H9 (cell line): ENCODE results near the gene ANGPTL1. TPM values are rescaled to one million over a fixed set of nuclear protein-coding genes. Genes with fewer than 3 reads are reported as not detected.

Experiments used
- DNase-seq: peaks from one replicate; pipeline ENCODE4 v3.0.0-alpha.2; 2017
- H2AFZ ChIP-seq: one replicate; pipeline ENCODE4 v1.6.1; 2013; ENCODE audit warnings: mild to moderate bottlenecking, low read length, control low read depth, moderate library complexity
- H2AK5ac ChIP-seq: 2 replicates; pipeline ENCODE4 v1.6.1; 2013; ENCODE audit warnings: low read length, control low read depth, mixed read lengths; ENCODE audit not compliant: insufficient read length
- H2BK120ac ChIP-seq: one replicate; pipeline ENCODE4 v1.6.1; 2013; ENCODE audit warnings: low read depth, mild to moderate bottlenecking, low read length, control low read depth, inconsistent platforms; ENCODE audit not compliant: poor library complexity, severe bottlenecking
- H2BK12ac ChIP-seq: 2 replicates; pipeline ENCODE4 v1.6.1; 2013; ENCODE audit warnings: low read length, control low read depth, mixed read lengths, low read depth; ENCODE audit not compliant: insufficient read length
- H2BK15ac ChIP-seq: 2 replicates; pipeline ENCODE4 v1.6.1; 2013; ENCODE audit warnings: low read depth, low read length, control low read depth
- H2BK20ac ChIP-seq: one replicate; pipeline ENCODE4 v1.6.1; 2013; ENCODE audit warnings: low read depth, mild to moderate bottlenecking, low read length, control low read depth, inconsistent platforms; ENCODE audit not compliant: poor library complexity, severe bottlenecking
- H2BK5ac ChIP-seq: 2 replicates; pipeline ENCODE4 v1.6.1; 2013; ENCODE audit warnings: low read length, control low read depth, mixed read lengths; ENCODE audit not compliant: insufficient read length
- H3K14ac ChIP-seq: 2 replicates; pipeline ENCODE4 v1.6.1; 2013; ENCODE audit warnings: low read length, control low read depth; ENCODE audit not compliant: insufficient read depth
- H3K18ac ChIP-seq: 2 replicates; pipeline ENCODE4 v1.6.1; 2013; ENCODE audit warnings: low read depth, mild to moderate bottlenecking, mixed read lengths, low read length, control low read depth; ENCODE audit not compliant: insufficient read length
- H3K23ac ChIP-seq: 2 replicates; pipeline ENCODE4 v1.6.1; 2013; ENCODE audit warnings: low read length, control low read depth, mixed read lengths, low read depth; ENCODE audit not compliant: insufficient read length
- H3K23me2 ChIP-seq: 2 replicates; pipeline ENCODE4 v1.6.1; 2013; ENCODE audit warnings: low read depth, mild to moderate bottlenecking, mixed read lengths, low read length, control low read depth; ENCODE audit not compliant: insufficient read length, poor library complexity, severe bottlenecking
- H3K27ac ChIP-seq: 2 replicates; pipeline ENCODE4 v1.5.1; 2013; ENCODE audit warnings: low read length, control low read depth, mixed read lengths, low read depth; ENCODE audit not compliant: insufficient read length
- H3K27me3 ChIP-seq: 2 replicates; pipeline ENCODE4 v1.6.1; 2013; ENCODE audit warnings: low read length, control low read depth, inconsistent platforms; ENCODE audit not compliant: insufficient read depth
- H3K4ac ChIP-seq: 2 replicates; pipeline ENCODE4 v1.6.1; 2013; ENCODE audit warnings: low read depth, mild to moderate bottlenecking, control low read depth, inconsistent platforms, low read length, moderate library complexity
- H3K4me1 ChIP-seq: 2 replicates; pipeline ENCODE4 v1.6.1; 2013; ENCODE audit warnings: low read length, control low read depth, inconsistent platforms; ENCODE audit not compliant: insufficient read depth
- H3K4me2 ChIP-seq: 2 replicates; pipeline ENCODE4 v1.6.1; 2013; ENCODE audit warnings: low read length, control low read depth, mixed read lengths; ENCODE audit not compliant: insufficient read length, insufficient read depth
- H3K56ac ChIP-seq: 2 replicates; pipeline ENCODE4 v1.6.1; 2013; ENCODE audit warnings: low read depth, mild to moderate bottlenecking, mixed read lengths, low read length, control low read depth; ENCODE audit not compliant: insufficient read length
- H3K79me1 ChIP-seq: 2 replicates; pipeline ENCODE4 v1.6.1; 2013; ENCODE audit warnings: low read depth, mild to moderate bottlenecking, moderate library complexity, low read length, control low read depth, inconsistent platforms; ENCODE audit not compliant: insufficient read depth, poor library complexity, severe bottlenecking
- H3K79me2 ChIP-seq: 2 replicates; pipeline ENCODE4 v1.6.1; 2013; ENCODE audit warnings: low read length, control low read depth, inconsistent platforms; ENCODE audit not compliant: insufficient read depth
- H3K9ac ChIP-seq: 2 replicates; pipeline ENCODE4 v1.6.1; 2013; ENCODE audit warnings: low read length, control low read depth, mixed read lengths; ENCODE audit not compliant: insufficient read length; ENCODE audit errors: extremely low read depth
- H3K9me3 ChIP-seq: one replicate; pipeline ENCODE4 v1.6.1; 2013; ENCODE audit warnings: low read depth, low read length, inconsistent platforms; ENCODE audit not compliant: control insufficient read depth
- H3T11ph ChIP-seq: one replicate; pipeline ENCODE4 v1.6.1; 2013; ENCODE audit warnings: mild to moderate bottlenecking, low read length, control low read depth, inconsistent platforms
- H4K20me1 ChIP-seq: one replicate; pipeline ENCODE4 v1.6.1; 2013; ENCODE audit not compliant: control insufficient read depth, insufficient read length, insufficient read depth
- H4K5ac ChIP-seq: 2 replicates; pipeline ENCODE4 v1.6.1; 2013; ENCODE audit warnings: low read depth, mild to moderate bottlenecking, mixed read lengths, low read length, control low read depth; ENCODE audit not compliant: insufficient read length
- H4K8ac ChIP-seq: replicated peaks from 2 replicates; pipeline ENCODE4 v1.6.1; 2013; ENCODE audit warnings: low read length, control low read depth, mixed read lengths, low read depth; ENCODE audit not compliant: insufficient read length
- H4K91ac ChIP-seq: 2 replicates; pipeline ENCODE4 v1.6.1; 2013; ENCODE audit warnings: low read depth, mild to moderate bottlenecking, moderate library complexity, mixed read lengths, low read length, control low read depth; ENCODE audit not compliant: insufficient read length
- H3K27ac Mint-ChIP-seq, 3 experiments: 2 replicates in 2 of 3; 3 replicates in 1 of 3; pipeline ENCODE4 v1.8.0; 2020 to 2021; ENCODE audit warnings: mixed read lengths in 3 of 3, mild to moderate bottlenecking in 1 of 3, moderate library complexity in 1 of 3
- H3K27me3 Mint-ChIP-seq: 2 replicates; pipeline ENCODE4 v1.8.0; 2021; ENCODE audit warnings: low read depth, mild to moderate bottlenecking, moderate library complexity, mixed read lengths
- H3K36me3 Mint-ChIP-seq, 3 experiments: 2 replicates in 2 of 3; 3 replicates in 1 of 3; pipeline ENCODE4 v1.8.0; 2020 to 2021; ENCODE audit warnings: low read depth in 3 of 3, mixed read lengths in 3 of 3; ENCODE audit not compliant: insufficient read depth in 1 of 3
- H3K4me1 Mint-ChIP-seq, 2 experiments: 2 replicates each; pipeline ENCODE4 v1.8.0; 2020; ENCODE audit warnings: mixed read lengths in 2 of 2
- H3K4me3 Mint-ChIP-seq, 2 experiments: 2 replicates in 1 of 2; 3 replicates in 1 of 2; pipeline ENCODE4 v1.8.0; 2020 to 2021; ENCODE audit warnings: mild to moderate bottlenecking in 2 of 2, mixed read lengths in 2 of 2, moderate library complexity in 1 of 2
- H3K9me3 Mint-ChIP-seq, 2 experiments: 2 replicates in 1 of 2; 3 replicates in 1 of 2; pipeline ENCODE4 v1.8.0; 2020; ENCODE audit warnings: mild to moderate bottlenecking in 2 of 2, mixed read lengths in 2 of 2, moderate library complexity in 1 of 2
- WGBS: extraction: QIAGEN DNeasy Blood & Tissue Kit; methylation state at CpG from one replicate; pipeline ENCODE4 v1.1.7; 2013; ENCODE audit warnings: missing lambda C conversion rate, low lambda C conversion rate, mixed read lengths; ENCODE audit not compliant: insufficient read length; ENCODE audit errors: extremely low coverage; 5-methylcytosine and 5-hydroxymethylcytosine counted together
- total RNA-seq: library from RNA; stranded (reverse); gene quantifications from 2 replicates; pipeline ENCODE4 v1.2.1, GENCODE V29; 2021
- TF ChIP-seq, protein P1 (sequence below): fragments of 200-600 bp; sonication (generic); conservative IDR thresholded peaks from 3 replicates; pipeline ENCODE4 v1.8.0; 2021; ENCODE audit warnings: antibody characterized with exemption, mild to moderate bottlenecking

The ANGPTL1 gene
- total RNA-seq, 1 experiment from 2014 or later = not detected

DNA sequence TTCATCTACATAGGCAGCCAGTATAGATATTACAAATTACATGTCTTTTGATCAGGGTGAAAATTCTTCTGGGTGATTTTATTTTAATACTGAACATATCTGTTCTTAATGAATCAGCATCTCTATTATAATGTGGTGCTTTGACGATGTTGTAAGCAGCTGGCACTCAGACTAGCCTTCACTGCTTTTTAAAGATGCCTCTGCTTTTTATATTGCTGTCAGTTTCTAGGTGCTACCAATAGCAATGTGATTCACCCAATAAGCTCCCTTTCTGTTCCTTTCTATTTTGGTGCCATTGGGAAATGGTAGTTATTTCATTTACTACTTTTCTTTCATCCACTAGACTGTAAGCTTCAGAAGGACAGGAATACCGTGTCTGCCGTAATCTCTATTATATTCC is 11.1 kb upstream of the ANGPTL1 start:
- H3K9ac ChIP-seq = no peak overlapping the region
- no peak overlapping the region for H4K5ac ChIP-seq
- Mint-ChIP-seq H3K27me3 (no peaks in the 10 kb centered on the region), H3K36me3 (peaks cover 0 to 15% (median 12%) of the 10 kb centered on the region in 3 experiments; a peak in 5 of 7 replicates), H3K9me3 (no peaks in the 10 kb centered on the region), H3K4me1 (no peaks in the 10 kb centered on the region), H3K27ac (no peak overlapping the region), H3K4me3 (no peak overlapping the region)
- no peak overlapping the region for H4K8ac ChIP-seq
- no peak overlapping the region for H2AK5ac ChIP-seq
- H3K79me1 ChIP-seq = no peaks in the 10 kb centered on the region
- TF ChIP-seq, protein P1, sequence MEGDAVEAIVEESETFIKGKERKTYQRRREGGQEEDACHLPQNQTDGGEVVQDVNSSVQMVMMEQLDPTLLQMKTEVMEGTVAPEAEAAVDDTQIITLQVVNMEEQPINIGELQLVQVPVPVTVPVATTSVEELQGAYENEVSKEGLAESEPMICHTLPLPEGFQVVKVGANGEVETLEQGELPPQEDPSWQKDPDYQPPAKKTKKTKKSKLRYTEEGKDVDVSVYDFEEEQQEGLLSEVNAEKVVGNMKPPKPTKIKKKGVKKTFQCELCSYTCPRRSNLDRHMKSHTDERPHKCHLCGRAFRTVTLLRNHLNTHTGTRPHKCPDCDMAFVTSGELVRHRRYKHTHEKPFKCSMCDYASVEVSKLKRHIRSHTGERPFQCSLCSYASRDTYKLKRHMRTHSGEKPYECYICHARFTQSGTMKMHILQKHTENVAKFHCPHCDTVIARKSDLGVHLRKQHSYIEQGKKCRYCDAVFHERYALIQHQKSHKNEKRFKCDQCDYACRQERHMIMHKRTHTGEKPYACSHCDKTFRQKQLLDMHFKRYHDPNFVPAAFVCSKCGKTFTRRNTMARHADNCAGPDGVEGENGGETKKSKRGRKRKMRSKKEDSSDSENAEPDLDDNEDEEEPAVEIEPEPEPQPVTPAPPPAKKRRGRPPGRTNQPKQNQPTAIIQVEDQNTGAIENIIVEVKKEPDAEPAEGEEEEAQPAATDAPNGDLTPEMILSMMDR = no peak
- no CpG with 5 or more reads among the region's 3 CpGs for WGBS
- H2AFZ ChIP-seq = no peak overlapping the region
- H2BK5ac ChIP-seq = no peak overlapping the region
- H3K14ac ChIP-seq = no peak overlapping the region
- no peak overlapping the region for H3K4ac ChIP-seq
- H2BK12ac ChIP-seq = no peak overlapping the region
- H3K23ac ChIP-seq = no peak overlapping the region
- DNase-seq = no peak
- H3K27ac ChIP-seq = no peak overlapping the region
- H3K18ac ChIP-seq = no peak overlapping the region
- H3K79me2 ChIP-seq = no peaks in the 10 kb centered on the region
- H3T11ph ChIP-seq = no peak overlapping the region
- H3K23me2 ChIP-seq = no peaks in the 10 kb centered on the region
- H2BK15ac ChIP-seq = no peak overlapping the region
- no peaks in the 10 kb centered on the region for H3K9me3 ChIP-seq
- H4K20me1 ChIP-seq = no peaks in the 10 kb centered on the region
- H3K4me1 ChIP-seq = no peaks in the 10 kb centered on the region
- H3K4me2 ChIP-seq = no peak overlapping the region
- H2BK20ac ChIP-seq = no peak overlapping the region
- H3K27me3 ChIP-seq = no peaks in the 10 kb centered on the region
- no peak overlapping the region for H3K56ac ChIP-seq
- H2BK120ac ChIP-seq = no peak overlapping the region
- H4K91ac ChIP-seq = no peak overlapping the region
